Pancreas (tissue), 10 donors: ENCODE results near the gene FTO. TPM values are rescaled to one million over a fixed set of nuclear protein-coding genes. Genes with fewer than 3 reads are reported as not detected.
"Not testable (repeated sequence)": the region's sequence is repeated elsewhere in the genome, so short reads cannot be mapped to it uniquely, and the experiment has no call there.

Source experiments
- ATAC-seq, 4 donors: fragments of 200-7000 bp; cut with Tn5 transposase; one replicate each; pipeline versions ENCODE4 v1.8.0 to v1.9.1; 2020; ENCODE audit warnings: mild to moderate bottlenecking in 4 of 4, moderate library complexity in 4 of 4
- DNase-seq, 6 donors: peaks; one replicate each; pipeline ENCODE4 v3.0.0-alpha.2; 2020
- FAIRE-seq: peaks from 2 replicates; lab custom pipeline; 2012; peaks lifted over from hg19 to GRCh38; lab: Jason Lieb, UNC
- H3K27ac ChIP-seq, 4 donors: fragments of 200-600 bp; sonication (generic); 1 replicate in 3 of 4; 2 replicates in 1 of 4; pipeline versions ENCODE4 v1.5.0 to v1.8.0; 2020
- H3K27me3 ChIP-seq, 4 donors: fragments of 200-600 bp; one replicate each; pipeline ENCODE4 v1.8.0; 2021
- H3K36me3 ChIP-seq, 3 donors: fragments of 200-600 bp; sonication (generic) in 1 of 3; one replicate each; pipeline versions ENCODE4 v1.5.0 to v1.8.0; 2020 to 2021
- H3K4me1 ChIP-seq, 3 donors: fragments of 200-600 bp; one replicate each; pipeline ENCODE4 v1.8.0; 2021
- H3K4me3 ChIP-seq, 4 donors: fragments of 200-600 bp; sonication (generic) in 2 of 4; one replicate each; pipeline versions ENCODE4 v1.5.0 to v1.8.0; 2020 to 2021
- H3K9me3 ChIP-seq, 4 donors: fragments of 200-600 bp; one replicate each; pipeline ENCODE4 v1.8.0; 2021
- CTCF ChIP-seq, 4 donors: fragments of 200-600 bp; sonication (generic) in 3 of 4; IDR thresholded peaks; one replicate each; pipeline versions ENCODE4 v1.5.0 to v1.8.0; 2021; ENCODE audit warnings: antibody characterized with exemption in 4 of 4
- whole genome bisulfite sequencing, 2 donors: extraction: QIAGEN DNeasy Blood & Tissue Kit; methylation state at CpG; one replicate each; pipeline ENCODE4 v1.1.7; 2013; 5-methylcytosine and 5-hydroxymethylcytosine counted together
- intact Hi-C, 3 donors: fragments of 100-400 bp; cut with DNase I; formaldehyde crosslinking; loops; one replicate each; pipeline versions ENCODE4 v1.11.1 to v1.14.2; 2022
- polyA plus RNA-seq, 2 donors: library from polyadenylated mRNA; stranded (reverse); fragments of 200-250 nt; gene quantifications; one replicate each; pipeline ENCODE4 v1.2.3, GENCODE V29; 2013
- total RNA-seq, 6 donors: library from RNA; stranded (reverse); fragmentation: NEBNext Ultra II Directional in 4 of 6; extraction: Animal tissue kit (Norgen Biotek cat#: 25700) in 4 of 6; gene quantifications; one replicate each; pipeline versions ENCODE4 v1.2.1 to v1.2.4, GENCODE V29; 2021 to 2023
- donor health status: healthy with polysubstance abuse.
- donor health status: DM: no; HTN: no; CAD: no; lungs with moderate emphysema.
- donor health status: DM: no; HTN: no; CAD: no.
- donor health status: control.
- donor health status: control.
- donor health status: Bipolar disorder and iron deficiency.
- donor health status: DM: yes; HTN: yes; CAD: no.
- donor health status: DM: no; HTN: no; CAD: no.
- donor health status: DM: no; HTN: no; CAD: no.
- donor health status: DM: yes; HTN: yes; CAD: no.

Gene FTO
- total and polyA plus RNA-seq, 8 donors = 7.6 to 45.0 (median 31.7) TPM

- Histone ChIP-seq H3K27me3 (no peaks in the 10 kb centered on the region), H3K27ac (no peak overlapping the region), H3K4me1 (no peaks in the 10 kb centered on the region), H3K36me3 (no peaks in the 10 kb centered on the region), H3K9me3 (no peaks in the 10 kb centered on the region), H3K4me3 (no peak overlapping the region)
- no peak for DNase-seq
- intact Hi-C loops = no loop called here
- TF ChIP-seq CTCF (IDR thresholded peaks at IDR 0.05) = no peak
- no peak for FAIRE-seq
- ATAC-seq = no peak
These were observed 25.1 kb upstream of the FTO start for GRCh38 chr16:53678756-53679343.

GRCh38 chr16:53680756-53681155 lies 23.2 kb upstream of the FTO start:
- ATAC-seq (no peak), FAIRE-seq (no peak), DNase-seq (no peak)
- no peak for TF ChIP-seq CTCF (IDR thresholded peaks at IDR 0.05)
- Histone ChIP-seq H3K4me3 (no peak overlapping the region), H3K9me3 (no peaks in the 10 kb centered on the region), H3K4me1 (no peaks in the 10 kb centered on the region), H3K27me3 (no peaks in the 10 kb centered on the region), H3K36me3 (no peaks in the 10 kb centered on the region), H3K27ac (no peak overlapping the region)
- WGBS, 2 donors = 88 to 90% methylated on average over 2 of the region's 2 CpGs
- intact Hi-C loops = no loop called here

- Histone ChIP-seq H3K27ac (no peak overlapping the region), H3K27me3 (no peaks in the 10 kb centered on the region), H3K4me3 (no peak overlapping the region), H3K36me3 (no peaks in the 10 kb centered on the region), H3K9me3 (no peaks in the 10 kb centered on the region), H3K4me1 (no peaks in the 10 kb centered on the region)
- no peak for DNase-seq
- no peak for FAIRE-seq
- no peak for TF ChIP-seq CTCF (IDR thresholded peaks at IDR 0.05)
- intact Hi-C loops = no loop called here
- 60 to 61% methylated on average over 2 of the region's 2 CpGs for WGBS, 2 donors
- no peak for ATAC-seq
These were observed 22.6 kb upstream of the FTO start for GRCh38 chr16:53681354-53681753.

- FAIRE-seq, intact Hi-C loops, H3K4me3 ChIP-seq, H3K4me1 ChIP-seq, H3K27me3 ChIP-seq, H3K27ac ChIP-seq, H3K9me3 ChIP-seq, ATAC-seq, DNase-seq, H3K36me3 ChIP-seq: not testable (repeated sequence)
- WGBS, 2 donors = 95 to 100% methylated on average over 3 of the region's 3 CpGs
These were observed 18.6 kb upstream of the FTO start for GRCh38 chr16:53685334-53685733.

- intact Hi-C loops = no loop called here
- 49 to 59% methylated on average over 3 of the region's 3 CpGs for WGBS, 2 donors
- Histone ChIP-seq H3K4me1 (no peaks in the 10 kb centered on the region), H3K4me3 (no peak overlapping the region), H3K36me3 (no peaks in the 10 kb centered on the region), H3K9me3 (no peaks in the 10 kb centered on the region), H3K27me3 (no peaks in the 10 kb centered on the region), H3K27ac (no peak overlapping the region)
- TF ChIP-seq CTCF (IDR thresholded peaks at IDR 0.05) = no peak
- FAIRE-seq = no peak
- no peak for ATAC-seq
- no peak for DNase-seq
These were observed 17.2 kb upstream of the FTO start for GRCh38 chr16:53686710-53687109.
